ENCODE results near the gene GATB. TPM values are rescaled to one million over a fixed set of nuclear protein-coding genes. Genes with fewer than 3 reads are reported as not detected.

GATB gene
- total RNA-seq, 4 donors from 2014 or later = 18.7 to 34.0 (median 27.6) TPM

DNA sequence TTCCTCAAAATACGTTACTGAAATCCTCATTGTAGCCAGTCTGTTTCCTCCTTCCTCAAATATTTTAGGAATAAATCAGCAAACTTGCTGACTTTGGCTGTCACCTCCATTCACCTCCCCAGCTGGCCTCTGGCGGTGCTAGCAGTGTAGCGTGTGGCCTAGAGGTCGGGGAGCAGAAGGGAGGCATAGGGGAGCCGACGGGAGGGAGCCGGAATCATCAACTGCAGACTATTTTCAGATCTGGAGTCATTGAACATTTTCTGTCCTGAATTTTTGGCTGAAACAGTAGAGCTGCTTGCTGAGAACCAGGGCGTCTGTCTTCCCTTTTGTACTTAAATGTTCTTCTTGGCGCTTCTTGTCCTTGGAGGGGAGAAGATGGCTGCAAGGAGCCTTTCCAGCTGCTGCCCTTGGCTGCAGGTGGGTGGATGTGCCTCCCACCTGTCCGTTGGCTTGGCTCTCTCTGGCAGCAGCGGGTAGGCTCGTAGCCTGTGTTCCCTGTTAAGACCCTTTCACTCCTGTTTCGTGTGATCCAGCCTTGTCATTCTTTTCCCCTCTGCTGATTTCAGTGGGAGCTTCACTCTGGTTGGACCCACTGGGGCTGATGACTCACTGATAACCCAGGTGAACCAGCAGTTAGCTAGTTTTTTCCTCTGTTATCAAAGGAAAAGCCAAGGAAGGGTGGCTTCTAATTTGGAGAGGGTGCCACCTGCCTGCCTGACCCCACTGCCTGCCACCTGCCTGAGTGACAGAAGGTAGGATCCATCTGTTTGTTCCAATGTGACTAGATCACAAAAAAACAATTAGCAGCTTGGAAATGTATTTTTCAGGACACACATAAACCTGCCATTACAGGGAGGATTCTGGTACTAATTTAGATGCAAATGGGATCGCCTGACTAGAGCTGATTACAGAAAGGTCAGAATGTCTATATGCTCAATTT, 135.9 kb downstream of the GATB start:
- ATAC-seq (no peak), DNase-seq (no peak)
- no peak for TF ChIP-seq POLR2A (IDR thresholded peaks at IDR 0.05)
- TF ChIP-seq, protein P1, sequence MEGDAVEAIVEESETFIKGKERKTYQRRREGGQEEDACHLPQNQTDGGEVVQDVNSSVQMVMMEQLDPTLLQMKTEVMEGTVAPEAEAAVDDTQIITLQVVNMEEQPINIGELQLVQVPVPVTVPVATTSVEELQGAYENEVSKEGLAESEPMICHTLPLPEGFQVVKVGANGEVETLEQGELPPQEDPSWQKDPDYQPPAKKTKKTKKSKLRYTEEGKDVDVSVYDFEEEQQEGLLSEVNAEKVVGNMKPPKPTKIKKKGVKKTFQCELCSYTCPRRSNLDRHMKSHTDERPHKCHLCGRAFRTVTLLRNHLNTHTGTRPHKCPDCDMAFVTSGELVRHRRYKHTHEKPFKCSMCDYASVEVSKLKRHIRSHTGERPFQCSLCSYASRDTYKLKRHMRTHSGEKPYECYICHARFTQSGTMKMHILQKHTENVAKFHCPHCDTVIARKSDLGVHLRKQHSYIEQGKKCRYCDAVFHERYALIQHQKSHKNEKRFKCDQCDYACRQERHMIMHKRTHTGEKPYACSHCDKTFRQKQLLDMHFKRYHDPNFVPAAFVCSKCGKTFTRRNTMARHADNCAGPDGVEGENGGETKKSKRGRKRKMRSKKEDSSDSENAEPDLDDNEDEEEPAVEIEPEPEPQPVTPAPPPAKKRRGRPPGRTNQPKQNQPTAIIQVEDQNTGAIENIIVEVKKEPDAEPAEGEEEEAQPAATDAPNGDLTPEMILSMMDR (IDR thresholded peaks at IDR 0.05 in 4 of 5, conservative IDR thresholded peaks at IDR 0.05 in 1 of 5) = no peak
- in situ Hi-C loops (cut with MboI; ENCODE audit: low sequenced_read_pairs in 4 of 4) = loop anchor here in 1 of 4 donors (25.0 kb wide), 1 partner anchor 263 kb away; no protein-coding TSS in a partner anchor
- intact Hi-C loops (cut with DNase I; ENCODE audit: low total_unique reads) = no loop called here
- H3K27ac ChIP-seq = no peak overlapping the region
- no peaks in the 10 kb centered on the region for H3K9me3 ChIP-seq
- H3K4me3 ChIP-seq = no peak overlapping the region
- peaks cover 9 to 33% of the 10 kb centered on the region in 2 donors for H3K4me1 ChIP-seq
- no peaks in the 10 kb centered on the region for H3K27me3 ChIP-seq
- no peaks in the 10 kb centered on the region for H3K36me3 ChIP-seq

All from gastrocnemius medialis (tissue), 4 donors.